PFSK-1 (cell line): Measurements from ENCODE around the gene BAIAP3.

Experiments
- FOXP2 ChIP-seq: optimal IDR thresholded peaks from 2 replicates; pipeline ENCODE3; 2011; ENCODE audit warnings: borderline replicate concordance, control low read depth, inconsistent platforms; ENCODE audit not compliant: insufficient read depth; ENCODE audit errors: extremely low read length, extremely low read depth
- POLR2AphosphoS5 ChIP-seq: IDR thresholded peaks from 2 replicates; pipeline ENCODE4 v1.6.1; 2012; ENCODE audit warnings: low read depth, mild to moderate bottlenecking, control low read depth, low read length, moderate library complexity
- REST ChIP-seq, 2 experiments: IDR thresholded peaks; 2 replicates each; pipeline versions ENCODE4 v1.6.1 to v1.8.0; 2011 to 2012; ENCODE audit warnings: low read depth in 2 of 2, low read length in 2 of 2, control low read depth in 1 of 2, inconsistent platforms in 1 of 2, mild to moderate bottlenecking in 1 of 2, moderate library complexity in 1 of 2; ENCODE audit not compliant: insufficient read depth in 1 of 2

DNA sequence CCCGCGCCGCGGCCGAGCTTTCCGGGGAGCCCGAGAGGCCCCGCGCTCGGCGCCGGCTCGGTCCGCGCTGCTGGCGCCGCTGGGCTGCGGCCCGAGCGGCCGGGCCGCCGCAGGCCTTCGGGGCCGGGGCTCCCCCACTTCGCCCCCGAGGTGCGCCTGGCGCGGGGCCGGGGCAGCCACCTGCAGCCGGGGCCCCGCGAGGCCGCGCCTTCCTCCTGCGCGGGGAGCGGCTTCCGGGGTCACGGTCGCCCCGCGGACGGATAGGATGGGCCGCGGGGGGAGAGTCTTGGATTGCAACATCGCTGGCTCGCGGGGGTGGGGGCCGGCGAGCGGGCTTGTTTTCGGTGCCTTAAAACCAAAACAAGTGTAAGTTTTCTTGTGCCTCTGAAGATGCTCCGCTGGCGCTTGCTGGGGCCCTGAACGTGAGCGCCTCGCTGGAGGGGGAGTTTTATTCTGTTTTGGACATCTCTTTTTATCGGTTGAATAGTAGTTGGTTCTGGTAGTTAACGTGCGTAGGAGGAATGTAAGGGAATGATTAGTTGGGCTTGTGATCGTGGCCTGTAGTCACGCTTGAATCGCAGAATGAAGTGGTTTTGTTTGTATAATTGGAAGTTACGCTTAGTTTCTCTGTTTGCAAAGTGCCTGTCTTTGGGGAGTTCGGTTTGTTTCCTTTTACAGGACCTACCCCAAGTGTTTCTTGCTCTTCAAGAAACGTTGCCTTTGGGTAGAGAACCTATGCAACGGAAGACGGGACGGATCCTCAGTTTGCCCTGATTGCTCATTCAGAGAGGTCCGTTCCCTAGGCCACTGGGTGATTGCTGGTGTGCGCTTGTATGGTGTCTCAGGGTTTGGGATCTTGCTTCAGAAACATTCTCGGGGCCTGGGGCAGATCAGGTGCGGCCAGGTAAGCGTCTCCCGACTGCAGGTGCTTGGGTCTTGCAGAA lies 23.3 kb upstream of the BAIAP3 start:
- TF ChIP-seq REST (IDR thresholded peaks at IDR 0.05; ENCODE audit: insufficient read depth in 1 of 2, low read depth in 2 of 2, low read length in 2 of 2) (no peak), POLR2AphosphoS5 (no peak), FOXP2 (no peak)
